SJSA1 (cell line): ENCODE data around the gene MYLK. TPM values are rescaled to one million over a fixed set of nuclear protein-coding genes. Genes with fewer than 3 reads are reported as not detected.

Experiments
- DNase-seq, 2 experiments: peaks; one replicate each; pipeline ENCODE4 v3.0.0-alpha.2; 2015 to 2020; ENCODE audit warnings: low spot score in 2 of 2, low read depth in 1 of 2
- H3K27ac ChIP-seq: fragments of 250-450 bp; sonication (Bioruptor Pico); 2 replicates; pipeline ENCODE4 v1.5.1; 2020; ENCODE audit warnings: mild to moderate bottlenecking, moderate library complexity
- H3K27me3 ChIP-seq: fragments of 250-450 bp; sonication (Bioruptor Pico); replicated peaks from 2 replicates; pipeline ENCODE4 v1.5.1; 2020; ENCODE audit warnings: mild to moderate bottlenecking, moderate library complexity
- H3K36me3 ChIP-seq: fragments of 250-450 bp; sonication (Bioruptor Pico); 2 replicates; pipeline ENCODE4 v1.5.1; 2020; ENCODE audit warnings: mild to moderate bottlenecking
- H3K4me1 ChIP-seq: fragments of 250-450 bp; sonication (Bioruptor Pico); replicated peaks from 2 replicates; pipeline ENCODE4 v1.6.1; 2021; ENCODE audit warnings: mild to moderate bottlenecking
- H3K4me3 ChIP-seq: fragments of 250-450 bp; sonication (Bioruptor Pico); 2 replicates; pipeline ENCODE4 v1.5.1; 2020; ENCODE audit warnings: mild to moderate bottlenecking
- H3K9me3 ChIP-seq: fragments of 250-450 bp; sonication (Bioruptor Pico); replicated peaks from 2 replicates; pipeline ENCODE4 v1.5.1; 2020; ENCODE audit warnings: mild to moderate bottlenecking
- total RNA-seq: library from RNA; depleted of rRNA; stranded (reverse); fragments of >200 nt; shearing (Covaris generic); gene quantifications from 2 replicates; pipeline ENCODE4 v1.2.3, GENCODE V29; 2014

MYLK gene
- total RNA-seq, 1 experiment from 2014 or later, result 147 TPM

DNA sequence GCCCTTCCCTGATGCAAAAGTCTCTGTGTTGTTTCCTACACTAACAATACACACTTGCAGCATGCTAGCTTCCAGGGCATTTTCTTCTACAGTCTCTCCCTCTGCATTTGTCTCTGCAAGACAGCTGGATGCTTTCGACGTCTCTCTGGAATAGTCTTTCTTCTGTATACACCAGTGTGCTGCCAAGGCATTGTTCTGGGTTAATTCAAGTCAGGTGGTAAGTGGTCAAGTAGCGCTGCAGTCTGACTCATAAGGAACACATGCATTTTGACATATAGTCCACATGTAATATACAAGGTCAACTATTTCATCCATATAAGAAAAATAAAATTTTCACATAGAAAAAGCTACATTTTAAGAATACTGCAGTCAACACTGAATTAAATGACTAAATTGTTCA, 92.7 kb downstream of the MYLK start:
- Histone ChIP-seq H3K27ac (peak overlapping the region; percentile 1; the same call in 1 of the 2 replicates), H3K4me3 (no peak overlapping the region), H3K27me3 (no peaks in the 10 kb centered on the region), H3K9me3 (no peaks in the 10 kb centered on the region), H3K4me1 (peaks cover 48% of the 10 kb centered on the region), H3K36me3 (no peaks in the 10 kb centered on the region)
- DNase-seq, result peak; percentile 58

DNA sequence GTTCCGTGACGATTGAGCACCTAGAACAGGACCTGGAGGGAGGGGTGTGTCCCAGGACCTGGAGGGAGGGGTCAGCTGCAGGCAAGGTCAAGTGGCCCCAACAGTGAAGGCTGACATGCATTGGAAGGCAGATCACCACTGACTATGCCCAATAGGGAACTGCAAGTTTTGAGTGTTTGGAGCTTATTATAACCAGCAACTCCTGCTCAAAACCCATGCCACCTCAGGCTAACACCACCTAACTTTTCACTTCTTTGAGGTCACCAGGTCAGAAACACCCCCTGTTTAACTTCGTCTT, 93.1 kb downstream of the MYLK start:
- DNase-seq, result no peak
- H3K36me3 ChIP-seq, result no peaks in the 10 kb centered on the region
- no peaks in the 10 kb centered on the region for H3K27me3 ChIP-seq
- no peaks in the 10 kb centered on the region for H3K9me3 ChIP-seq
- H3K27ac ChIP-seq, result peak overlapping the region; percentile 82; the same call in 1 of the 2 replicates
- H3K4me3 ChIP-seq, result no peak overlapping the region
- peaks cover 48% of the 10 kb centered on the region for H3K4me1 ChIP-seq

DNA sequence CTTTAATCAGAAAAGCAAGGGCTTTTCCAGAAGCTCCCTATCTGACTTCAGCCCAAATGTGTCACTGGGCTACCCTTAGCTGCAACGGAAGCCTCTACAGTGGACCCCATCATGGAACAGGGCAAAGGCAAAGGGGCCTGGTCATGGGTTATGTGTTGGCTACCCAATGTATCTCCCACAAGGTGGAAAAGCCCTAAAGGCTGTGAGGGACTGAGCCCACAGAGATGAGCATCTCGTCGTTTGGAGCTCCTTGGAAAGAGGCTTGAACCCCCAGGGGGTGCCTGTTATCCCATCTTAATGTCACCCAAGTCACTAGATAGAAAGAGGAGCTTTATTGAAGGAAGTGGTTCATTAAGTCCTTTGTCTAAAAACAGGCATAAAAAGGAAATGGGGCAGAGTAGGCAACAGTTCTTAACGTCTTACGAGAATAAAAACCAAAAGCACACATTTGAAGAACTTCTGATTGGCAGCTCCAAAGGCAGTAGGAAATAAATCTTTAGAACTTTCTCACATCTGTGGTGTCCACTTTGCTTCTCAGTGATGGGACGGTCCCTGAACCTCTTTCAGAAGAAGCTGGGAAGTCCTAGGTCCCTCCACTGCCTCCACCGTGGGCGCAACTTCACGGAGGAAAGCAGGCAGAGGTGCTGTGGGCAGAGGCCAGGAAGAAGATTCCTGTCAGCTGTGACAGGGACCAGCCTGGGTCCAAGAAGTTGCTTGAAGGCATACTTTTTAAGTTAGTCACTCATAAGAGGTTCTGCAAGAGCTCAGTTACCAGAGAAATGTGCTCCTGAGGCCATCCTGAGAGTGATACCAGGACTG, 93.7 kb downstream of the MYLK start:
- Histone ChIP-seq H3K27ac (peak overlapping the region; percentile 82), H3K36me3 (no peaks in the 10 kb centered on the region), H3K27me3 (no peaks in the 10 kb centered on the region), H3K9me3 (no peaks in the 10 kb centered on the region), H3K4me1 (peaks cover 48% of the 10 kb centered on the region), H3K4me3 (no peak overlapping the region)
- DNase-seq, result no peak

DNA sequence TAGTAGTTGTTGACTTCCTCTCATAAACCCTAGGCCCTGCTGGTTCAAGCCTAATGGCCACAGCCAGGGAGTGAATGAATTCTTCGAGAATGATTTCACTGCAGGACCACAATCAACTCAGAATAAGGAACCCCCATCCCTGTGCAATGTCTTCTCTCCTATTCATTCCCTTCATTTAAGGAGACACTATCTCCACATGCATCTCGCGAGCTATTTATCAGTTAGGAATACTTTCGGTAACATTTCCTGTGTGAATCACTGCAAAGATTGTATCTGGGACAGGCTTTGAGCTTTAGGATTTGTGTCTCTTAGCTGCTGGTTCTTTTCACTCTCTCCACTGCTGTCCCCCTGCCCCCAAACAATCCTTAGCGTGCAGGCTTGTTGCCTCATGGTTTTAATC, 94.4 kb downstream of the MYLK start:
- DNase-seq, result peak in 1 of 2 experiments; percentile 51
- Histone ChIP-seq H3K27me3 (no peaks in the 10 kb centered on the region), H3K9me3 (no peaks in the 10 kb centered on the region), H3K27ac (peak overlapping the region; percentile 82), H3K4me3 (no peak overlapping the region), H3K36me3 (no peaks in the 10 kb centered on the region), H3K4me1 (peaks cover 48% of the 10 kb centered on the region)

DNA sequence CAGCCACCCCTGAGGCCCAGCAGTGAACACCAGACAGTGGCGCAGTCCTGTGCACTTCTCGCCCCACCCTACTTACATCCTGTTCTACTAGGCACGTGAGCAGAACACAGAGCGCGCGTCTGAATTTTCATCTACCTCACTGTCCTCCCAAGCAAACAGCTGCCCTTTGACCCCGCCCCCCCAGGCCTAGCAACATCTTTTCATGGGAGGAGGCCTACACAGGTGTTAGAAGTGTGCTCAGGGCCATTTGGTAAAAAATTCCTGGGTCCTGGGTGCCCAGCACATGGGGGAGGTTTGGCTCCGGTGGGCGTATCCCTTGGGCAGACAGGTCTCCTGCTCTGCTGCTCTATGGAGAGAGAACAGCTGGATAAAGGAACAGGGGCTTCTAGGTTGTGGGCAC, 95.0 kb downstream of the MYLK start:
- no peaks in the 10 kb centered on the region for H3K27me3 ChIP-seq
- H3K9me3 ChIP-seq, result no peaks in the 10 kb centered on the region
- peak overlapping the region; percentile 82 for H3K27ac ChIP-seq
- H3K36me3 ChIP-seq, result no peaks in the 10 kb centered on the region
- H3K4me3 ChIP-seq, result no peak overlapping the region
- peaks cover 48% of the 10 kb centered on the region for H3K4me1 ChIP-seq
- no peak for DNase-seq

DNA sequence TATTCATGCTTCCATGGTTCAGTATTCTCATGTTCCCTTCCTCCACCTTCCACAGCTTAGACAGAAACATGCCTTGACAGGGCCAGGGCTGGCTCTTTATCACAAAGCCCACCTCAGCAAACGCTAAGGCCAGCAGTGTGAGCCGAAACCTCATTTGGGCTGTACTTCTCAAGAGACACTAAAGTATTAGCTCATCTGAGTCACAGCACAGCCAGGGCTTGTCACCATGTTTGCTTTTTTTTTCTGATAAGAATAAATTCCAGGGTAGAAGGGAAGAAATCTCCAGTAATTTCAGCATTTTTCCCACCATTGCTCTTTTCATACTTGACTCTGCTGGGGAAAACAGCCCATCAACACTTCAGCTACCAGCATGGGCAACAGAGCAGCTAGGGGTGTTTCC, 95.4 kb downstream of the MYLK start:
- Histone ChIP-seq H3K36me3 (no peaks in the 10 kb centered on the region), H3K9me3 (no peaks in the 10 kb centered on the region), H3K4me3 (no peak overlapping the region), H3K27me3 (no peaks in the 10 kb centered on the region), H3K27ac (peak overlapping the region; percentile 82), H3K4me1 (peaks cover 52% of the 10 kb centered on the region)
- DNase-seq, result peak in 1 of 2 experiments; percentile 28

DNA sequence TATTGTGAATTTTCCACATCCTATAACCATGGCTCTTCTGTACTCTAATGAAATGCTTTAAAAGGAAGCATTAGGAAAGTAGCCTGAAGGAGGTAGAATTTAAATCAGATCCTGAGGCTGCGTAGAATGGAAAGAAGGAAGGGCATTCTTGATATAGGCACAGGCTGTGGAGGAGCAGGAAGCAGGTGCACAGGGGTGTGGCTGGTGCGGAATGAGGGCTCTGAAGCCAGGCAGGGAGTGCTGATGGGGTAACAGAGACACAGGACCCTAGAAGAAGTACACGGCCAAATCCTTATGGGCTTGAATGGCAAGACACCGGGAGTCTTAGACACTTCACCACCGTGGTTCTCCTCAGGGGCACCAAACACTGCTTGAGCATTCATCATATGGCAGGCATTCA, 97.0 kb downstream of the MYLK start:
- Histone ChIP-seq H3K36me3 (no peaks in the 10 kb centered on the region), H3K4me3 (no peak overlapping the region), H3K9me3 (no peaks in the 10 kb centered on the region), H3K27me3 (no peaks in the 10 kb centered on the region), H3K4me1 (peaks cover 58% of the 10 kb centered on the region), H3K27ac (no peak overlapping the region)
- DNase-seq, result no peak

DNA sequence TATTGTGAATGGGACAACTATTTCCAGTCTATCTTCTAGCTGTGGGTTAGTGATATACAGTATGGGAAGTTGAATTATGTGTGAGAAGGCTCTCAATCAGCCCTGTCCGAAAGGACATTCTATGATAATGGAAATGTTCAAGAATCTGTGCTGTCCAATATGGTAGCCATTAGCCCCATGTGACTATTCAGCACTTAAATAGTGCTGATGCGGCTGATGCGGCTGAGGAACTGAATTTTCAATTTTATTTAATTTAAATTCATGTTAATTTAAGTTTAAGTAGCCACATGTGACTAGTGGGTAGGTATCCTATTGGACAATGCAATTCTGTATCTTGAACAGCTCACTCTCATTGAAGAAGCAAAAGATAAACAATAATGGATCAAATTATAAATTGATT, 98.5 kb downstream of the MYLK start:
- DNase-seq, result no peak
- no peaks in the 10 kb centered on the region for H3K27me3 ChIP-seq
- no peaks in the 10 kb centered on the region for H3K36me3 ChIP-seq
- no peak overlapping the region for H3K27ac ChIP-seq
- peaks cover 58% of the 10 kb centered on the region for H3K4me1 ChIP-seq
- no peak overlapping the region for H3K4me3 ChIP-seq
- no peaks in the 10 kb centered on the region for H3K9me3 ChIP-seq

DNA sequence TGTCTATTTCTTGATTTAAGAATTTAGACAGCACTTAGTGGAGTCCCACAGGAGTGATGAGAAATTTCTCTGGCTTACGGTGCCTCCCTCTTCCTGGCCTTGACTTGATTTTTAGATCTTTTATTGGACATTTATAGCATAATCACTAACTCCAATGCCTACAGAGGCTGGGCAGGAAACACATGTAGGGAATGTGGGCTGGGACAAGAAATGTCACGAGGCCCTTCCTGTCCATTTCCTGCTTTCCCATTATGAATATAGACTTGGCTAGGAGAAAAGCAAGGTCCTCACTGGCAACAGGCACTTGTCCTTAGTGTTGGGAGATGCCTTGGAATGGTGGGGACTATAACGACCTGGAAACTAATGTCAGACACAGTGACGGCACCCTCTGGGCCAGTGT, 100.3 kb downstream of the MYLK start:
- Histone ChIP-seq H3K36me3 (no peaks in the 10 kb centered on the region), H3K9me3 (no peaks in the 10 kb centered on the region), H3K4me3 (no peak overlapping the region), H3K4me1 (peaks cover 56% of the 10 kb centered on the region), H3K27ac (no peak overlapping the region), H3K27me3 (no peaks in the 10 kb centered on the region)
- no peak for DNase-seq

DNA sequence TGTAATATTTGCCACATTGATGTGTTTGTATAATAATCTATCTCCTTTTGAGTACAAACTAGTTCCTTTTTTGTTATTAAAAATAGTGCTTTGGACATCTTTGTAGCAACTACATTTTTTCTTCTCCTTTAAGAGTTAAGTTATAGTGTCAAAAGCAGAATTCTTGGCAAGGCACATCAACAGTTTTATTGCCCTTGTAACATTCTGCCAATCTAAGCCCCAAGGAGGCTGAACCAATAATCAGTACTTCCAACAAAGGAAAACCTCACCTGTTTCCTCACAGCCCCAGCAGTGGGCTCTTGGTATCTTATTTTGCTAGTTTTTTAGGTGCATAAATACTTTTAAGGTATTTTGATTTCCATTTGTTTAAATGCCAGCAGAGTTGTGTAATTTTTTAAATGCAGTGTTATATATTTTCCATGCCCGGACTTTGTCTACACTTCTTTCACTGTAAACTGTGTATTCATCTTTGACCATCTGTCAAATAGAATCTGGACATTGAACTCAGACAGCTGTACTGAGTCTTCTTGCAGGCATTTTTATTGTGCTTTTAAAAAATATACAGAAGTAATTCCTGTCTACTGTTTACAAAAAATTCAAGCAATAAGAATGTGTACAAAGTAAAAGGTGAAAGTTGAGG, 101.0 kb downstream of the MYLK start:
- no peaks in the 10 kb centered on the region for H3K36me3 ChIP-seq
- no peak for DNase-seq
- no peaks in the 10 kb centered on the region for H3K9me3 ChIP-seq
- no peaks in the 10 kb centered on the region for H3K27me3 ChIP-seq
- no peak overlapping the region for H3K27ac ChIP-seq
- H3K4me3 ChIP-seq, result no peak overlapping the region
- H3K4me1 ChIP-seq, result peaks cover 51% of the 10 kb centered on the region

DNA sequence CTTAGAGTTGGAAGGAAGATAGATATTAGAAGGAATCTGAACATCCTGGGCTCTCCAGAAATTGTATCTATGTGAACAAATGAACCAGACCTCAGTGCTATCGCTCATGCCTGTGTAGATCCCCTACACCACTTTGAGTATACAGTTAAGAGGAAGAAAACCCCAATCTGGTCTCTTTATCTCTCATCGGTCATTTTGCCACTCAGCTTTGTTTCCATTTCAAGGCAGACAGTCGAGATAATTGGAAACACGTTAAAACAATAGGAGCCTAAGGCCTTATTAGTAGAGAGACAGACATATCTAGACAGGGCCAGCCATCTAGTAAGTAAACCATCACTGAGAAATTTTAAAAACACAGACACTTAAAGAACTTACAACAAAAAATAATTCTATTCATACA, 101.6 kb downstream of the MYLK start:
- no peaks in the 10 kb centered on the region for H3K36me3 ChIP-seq
- H3K4me3 ChIP-seq, result no peak overlapping the region
- H3K4me1 ChIP-seq, result peaks cover 51% of the 10 kb centered on the region
- no peaks in the 10 kb centered on the region for H3K9me3 ChIP-seq
- no peak overlapping the region for H3K27ac ChIP-seq
- no peak for DNase-seq
- no peaks in the 10 kb centered on the region for H3K27me3 ChIP-seq

DNA sequence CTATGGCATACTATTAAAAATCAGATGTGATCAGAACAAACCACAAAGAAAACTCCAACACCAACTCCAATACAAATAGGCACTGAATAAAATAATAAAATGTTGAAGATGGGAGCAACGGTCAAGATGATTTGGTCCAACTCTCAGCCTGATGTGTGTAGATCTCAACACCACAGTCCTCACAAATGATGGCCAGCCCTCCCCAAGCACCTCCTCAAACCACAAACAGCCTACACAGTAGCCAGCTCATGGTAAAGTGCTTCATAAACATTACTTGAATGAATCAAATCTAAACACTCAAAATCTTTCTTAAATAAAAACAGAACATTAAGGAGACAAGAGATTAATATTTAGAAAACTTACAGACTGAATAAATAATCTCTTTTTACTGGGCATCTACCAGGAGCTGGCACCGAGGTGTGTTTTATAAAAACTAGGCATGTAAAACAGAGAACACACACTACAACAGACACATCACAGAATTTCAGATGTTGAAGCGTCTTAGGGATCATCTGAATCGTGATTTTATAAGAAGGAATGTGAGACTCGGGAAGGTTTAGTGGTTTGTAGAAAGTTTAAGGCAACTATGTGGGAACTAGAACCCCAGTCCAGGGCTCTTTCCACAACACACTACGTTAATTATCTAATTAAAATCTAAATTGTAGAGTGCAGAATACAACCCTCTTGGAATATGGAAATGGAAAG, 102.4 kb downstream of the MYLK start:
- DNase-seq, result peak in 1 of 2 experiments; percentile 46
- Histone ChIP-seq H3K27ac (peak overlapping the region; percentile 7; the same call in 1 of the 2 replicates), H3K36me3 (no peaks in the 10 kb centered on the region), H3K4me1 (peaks cover 51% of the 10 kb centered on the region), H3K4me3 (no peak overlapping the region), H3K27me3 (no peaks in the 10 kb centered on the region), H3K9me3 (no peaks in the 10 kb centered on the region)

DNA sequence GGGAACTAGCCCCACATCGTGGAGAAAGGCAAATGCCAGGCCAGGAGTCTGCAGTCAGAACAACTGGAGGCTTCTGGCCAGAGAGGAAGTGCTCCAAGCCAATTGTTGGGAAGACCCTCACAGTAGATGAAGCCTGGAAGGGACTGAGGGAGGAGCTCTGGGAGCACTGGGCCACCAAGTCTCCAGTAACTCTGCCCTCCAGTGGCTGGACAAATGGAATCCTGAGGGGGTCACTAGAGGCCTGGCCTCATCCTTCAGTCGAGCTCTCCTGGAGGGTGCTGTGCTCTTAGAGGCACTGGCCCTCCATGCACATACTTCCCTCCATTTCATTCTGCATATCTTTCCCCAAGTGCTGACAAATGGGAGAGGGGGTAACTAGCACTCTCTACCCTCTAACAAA, 103.0 kb downstream of the MYLK start:
- Histone ChIP-seq H3K36me3 (no peaks in the 10 kb centered on the region), H3K4me3 (no peak overlapping the region), H3K4me1 (peaks cover 51% of the 10 kb centered on the region), H3K27ac (no peak overlapping the region), H3K9me3 (no peaks in the 10 kb centered on the region), H3K27me3 (no peaks in the 10 kb centered on the region)
- no peak for DNase-seq

DNA sequence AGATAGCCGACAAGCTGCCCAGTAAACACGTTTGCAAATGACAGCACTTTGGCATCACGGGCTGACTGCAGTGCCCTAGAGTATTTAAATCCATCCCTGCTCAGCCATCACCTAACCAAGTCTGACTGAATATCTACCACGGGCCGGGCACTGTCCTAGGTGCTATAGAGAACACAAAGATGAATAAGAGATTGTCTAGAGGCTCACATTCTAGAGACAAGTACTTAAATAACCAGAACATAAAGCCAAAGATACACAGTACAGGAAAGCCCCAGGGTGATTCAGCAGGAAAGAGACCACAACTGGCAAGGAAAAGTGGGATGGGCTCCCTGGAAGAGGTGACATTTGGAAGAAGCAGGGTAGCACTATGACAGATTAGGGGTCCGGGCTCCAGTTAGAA, 103.5 kb downstream of the MYLK start:
- Histone ChIP-seq H3K27me3 (no peaks in the 10 kb centered on the region), H3K4me3 (no peak overlapping the region), H3K36me3 (no peaks in the 10 kb centered on the region), H3K27ac (no peak overlapping the region), H3K4me1 (peaks cover 51% of the 10 kb centered on the region), H3K9me3 (no peaks in the 10 kb centered on the region)
- DNase-seq, result peak in 1 of 2 experiments; percentile 25
